ENCODE measurements around the gene C1QC. TPM values are rescaled to one million over a fixed set of nuclear protein-coding genes. Genes with fewer than 3 reads are reported as not detected.

The C1QC gene
- total and polyA plus RNA-seq, 2 of the 8 experiments (the other 6 are each of a cell fraction or from before 2014, with no cell fraction given), result not detected

- no peak for TF ChIP-seq CHD7 (IDR thresholded peaks at IDR 0.05; ENCODE audit: insufficient replicate concordance, low read length)
- TF ChIP-seq HDAC6 (IDR thresholded peaks at IDR 0.05; ENCODE audit: low read depth, low read length), result no peak
- no peak for TF ChIP-seq POLR2AphosphoS5 (IDR thresholded peaks at IDR 0.05; ENCODE audit: low read depth, low read length)
These were observed 17.3 kb downstream of the C1QC start (continued) for GRCh38 chr1:22660716-22661241.

Measured in H1 (cell line).